ENCODE data around the gene GAB3. TPM values are rescaled to one million over a fixed set of nuclear protein-coding genes. Genes with fewer than 3 reads are reported as not detected.

Gene GAB3
- total RNA-seq (10 to 100 TPM in 1 of 5 donors, 1 to 10 TPM in 2, under 1 TPM in 1, not detected in 1; 0.58 to 11.0 (median 5.2) TPM), polyA plus RNA-seq (1 to 10 TPM in 1 of 3 donors, under 1 TPM in 2; 0.93 to 1.7 (median 0.95) TPM)
- long read RNA-seq, donor 1, result 0 reads
- long read RNA-seq, donor 2, result 0 reads
- long read RNA-seq, donor 3, result 0 reads
- long read RNA-seq, donor 4, result 0 reads
- long read RNA-seq, donor 5, result 0 reads
- long read RNA-seq, donor 6, result 0 reads
- long read RNA-seq, donor 7, result 0 reads
- long read RNA-seq, donor 8, result 0 reads
- long read RNA-seq, donor 9, partial matches to known transcripts, result 72 of 81 reads
- long read RNA-seq, donor 9, other reads (novel, unspliced or antisense), result 9 of 81 reads
- long read RNA-seq, donor 10, partial matches to known transcripts, result 0 of 2 reads
- long read RNA-seq, donor 10, other reads (novel, unspliced or antisense), result 0 of 2 reads

- H3K4me3 ChIP-seq, result peak within 1 kb of the TSS; percentile 47 to 56 (median 50)
- H3K4me1 ChIP-seq, result peaks cover 0 to 28% (median 7%) of the 10 kb centered on the region in 4 donors
- TF ChIP-seq EP300 (IDR thresholded peaks at IDR 0.05), result no peak
- no peak for TF ChIP-seq POLR2AphosphoS5 (IDR thresholded peaks at IDR 0.05)
- TF ChIP-seq CTCF (IDR thresholded peaks at IDR 0.05), result no peak
- no peak for TF ChIP-seq POLR2A (IDR thresholded peaks at IDR 0.05)
- peak; percentile 42 to 60 for DNase-seq
- 1 to 33% (median 7%) methylated on average over 8 to 93 of the region's 98 CpGs for whole genome bisulfite sequencing, 5 donors
- peaks cover 0 to 7% (median 0%) of the 10 kb centered on the region in 3 donors for H3K27me3 ChIP-seq
- intact Hi-C loops (cut with DNase I; ENCODE audit: low total_unique reads), result no loop called here
- peak within 1 kb of the TSS; percentile 46 to 83 (median 82) for H3K27ac ChIP-seq
- no peaks in the 10 kb centered on the region for H3K9me3 ChIP-seq
- no peaks in the 10 kb centered on the region for H3K36me3 ChIP-seq
Measured at GRCh38 chrX:154750301-154751202, at the start of gene GAB3. Gene GAB3 (minus strand): TSS chrX:154751077. CDS start chrX:154751025, 52 bp downstream.

GRCh38 chrX:154799556-154800348 lies 48.9 kb upstream of the GAB3 start:
- WGBS, 5 donors, result 20 to 33% (median 22%) methylated on average over 4 to 9 of the region's 9 CpGs
- intact Hi-C loops (cut with DNase I; ENCODE audit: low total_unique reads), result no loop called here
- no peaks in the 10 kb centered on the region for H3K36me3 ChIP-seq

GRCh38 chrX:154797006-154797405 lies 46.1 kb upstream of the GAB3 start:
- no peak overlapping the region for H3K27ac ChIP-seq
- H3K36me3 ChIP-seq, result no peaks in the 10 kb centered on the region
- no peak for DNase-seq
- no peak for TF ChIP-seq POLR2A (IDR thresholded peaks at IDR 0.05)
- no peak for TF ChIP-seq CTCF (IDR thresholded peaks at IDR 0.05)
- TF ChIP-seq EP300 (IDR thresholded peaks at IDR 0.05), result no peak
- no peak for TF ChIP-seq POLR2AphosphoS5 (IDR thresholded peaks at IDR 0.05)
- peaks cover 11 to 25% (median 20%) of the 10 kb centered on the region in 4 donors for H3K4me1 ChIP-seq
- H3K4me3 ChIP-seq, result no peak overlapping the region
- WGBS, 5 donors, result 59 to 81% (median 76%) methylated on average over 6 of the region's 6 CpGs
- no peaks in the 10 kb centered on the region for H3K27me3 ChIP-seq
- H3K9me3 ChIP-seq, result no peaks in the 10 kb centered on the region
- intact Hi-C loops (cut with DNase I; ENCODE audit: low total_unique reads), result no loop called here

More at GRCh38 chrX:154799556-154800348, 48.9 kb upstream of the GAB3 start:
- TF ChIP-seq CTCF (IDR thresholded peaks at IDR 0.05) (no peak), POLR2AphosphoS5 (IDR thresholded peaks at IDR 0.05) (no peak), POLR2A (IDR thresholded peaks at IDR 0.05) (no peak), EP300 (IDR thresholded peaks at IDR 0.05) (no peak)
- Histone ChIP-seq H3K27ac (peak overlapping the region in 3 of 5 donors; percentile 50 to 75 (median 67)), H3K27me3 (peaks cover 0 to 4% (median 0%) of the 10 kb centered on the region in 3 donors), H3K4me3 (no peak overlapping the region), H3K4me1 (peaks cover 11 to 31% (median 23%) of the 10 kb centered on the region in 4 donors), H3K9me3 (no peaks in the 10 kb centered on the region)
- DNase-seq, result peak; percentile 62 to 75

All from stomach (tissue), 19 donors.